ENCODE results near the gene CHST13.
A peak's percentile ranks its signal among the peaks of the same experiment; 100 is the strongest.
"Not testable (repeated sequence)": the region's sequence is repeated elsewhere in the genome, so short reads cannot be mapped to it uniquely, and the experiment has no call there.

The CHST13 gene

GRCh38 chr3:126527006-126527405 lies 3.1 kb downstream of the CHST13 start:
- no peak for DNase-seq

GRCh38 chr3:126527455-126528211 lies 3.7 kb downstream of the CHST13 start:
- DNase-seq = no peak

- no peak for DNase-seq
Observed at GRCh38 chr3:126528419-126528799, 4.5 kb downstream of the CHST13 start.

GRCh38 chr3:126528800-126529541 lies 5.0 kb downstream of the CHST13 start:
- peak; percentile 51 for DNase-seq

GRCh38 chr3:126529585-126530170 lies 5.7 kb downstream of the CHST13 start:
- DNase-seq = no peak

GRCh38 chr3:126530171-126531050 lies 6.5 kb downstream of the CHST13 start:
- DNase-seq = no peak

GRCh38 chr3:126531051-126531330 lies 7.0 kb downstream of the CHST13 start:
- DNase-seq = no peak

- no peak for DNase-seq
Observed at GRCh38 chr3:126533506-126533905, 9.6 kb downstream of the CHST13 start.

- not testable (repeated sequence) for DNase-seq
Observed at GRCh38 chr3:126534716-126535115, 10.8 kb downstream of the CHST13 start.

- DNase-seq = no peak
Observed at GRCh38 chr3:126535636-126536035, 11.7 kb downstream of the CHST13 start.

GRCh38 chr3:126536126-126536525 lies 12.2 kb downstream of the CHST13 start:
- no peak for DNase-seq

- DNase-seq = no peak
Observed at GRCh38 chr3:126537116-126537729, 13.3 kb downstream of the CHST13 start.

- no peak for DNase-seq
Observed at GRCh38 chr3:126537730-126538281, 13.9 kb downstream of the CHST13 start.

GRCh38 chr3:126538316-126538715 lies 14.4 kb downstream of the CHST13 start:
- no peak for DNase-seq

GRCh38 chr3:126538966-126539365 lies 15.0 kb downstream of the CHST13 start:
- DNase-seq = no peak

GRCh38 chr3:126539558-126540250 lies 15.7 kb downstream of the CHST13 start:
- DNase-seq = no peak

- DNase-seq = peak; percentile 88
Observed at GRCh38 chr3:126540342-126540849, 16.4 kb downstream of the CHST13 start.

GRCh38 chr3:126540951-126541627 lies 17.1 kb downstream of the CHST13 start:
- no peak for DNase-seq

- DNase-seq = no peak
Observed at GRCh38 chr3:126541628-126542339, 17.8 kb downstream of the CHST13 start.
